Heart left ventricle (tissue), 16 donors: ENCODE measurements around the gene PYGO2. TPM values are rescaled to one million over a fixed set of nuclear protein-coding genes. Genes with fewer than 3 reads are reported as not detected.
"Not testable (repeated sequence)": the region's sequence is repeated elsewhere in the genome, so short reads cannot be mapped to it uniquely, and the experiment has no call there.

Experiments
- ATAC-seq, 4 donors: fragments of 200-7000 bp; cut with Tn5 transposase; one replicate each; pipeline ENCODE4 v1.9.1; 2020 to 2022; ENCODE audit warnings: moderate library complexity in 4 of 4, mild to moderate bottlenecking in 3 of 4, moderate number of reproducible peaks in 1 of 4
- DNase-seq, 5 donors: peaks; one replicate each; pipeline ENCODE4 v3.0.0-alpha.2; 2020
- H3K27ac ChIP-seq, 12 donors: fragments of 200-600 bp; sonication (generic) in 4 of 12; one replicate each; pipeline versions ENCODE4 v1.5.0 to v1.8.0; 2016 to 2022; ENCODE audit warnings: mild to moderate bottlenecking in 2 of 12
- H3K27me3 ChIP-seq, 9 donors: fragments of 200-600 bp; sonication (generic) in 2 of 9; one replicate each; pipeline versions ENCODE4 v1.5.1 to v1.8.0; 2016 to 2022; ENCODE audit warnings: mild to moderate bottlenecking in 3 of 9
- H3K36me3 ChIP-seq, 9 donors: fragments of 200-600 bp; sonication (generic) in 2 of 9; one replicate each; pipeline versions ENCODE4 v1.5.0 to v1.8.0; 2018 to 2022; ENCODE audit warnings: mild to moderate bottlenecking in 2 of 9
- H3K4me1 ChIP-seq, 12 donors: fragments of 200-600 bp; sonication (generic) in 4 of 12; one replicate each; pipeline versions ENCODE4 v1.5.0 to v1.8.0; 2016 to 2022; ENCODE audit warnings: mild to moderate bottlenecking in 3 of 12
- H3K4me3 ChIP-seq, 12 donors: fragments of 200-600 bp; sonication (generic) in 4 of 12; one replicate each; pipeline versions ENCODE4 v1.5.0 to v1.8.0; 2017 to 2022; ENCODE audit warnings: mild to moderate bottlenecking in 9 of 12, moderate library complexity in 4 of 12
- H3K9me3 ChIP-seq, 12 donors: fragments of 200-600 bp; sonication (generic) in 4 of 12; one replicate each; pipeline versions ENCODE4 v1.5.0 to v1.8.0; 2016 to 2022; ENCODE audit warnings: mild to moderate bottlenecking in 1 of 12
- CTCF ChIP-seq, 12 donors: fragments of 200-600 bp; sonication (generic) in 4 of 12; IDR thresholded peaks; one replicate each; pipeline versions ENCODE4 v1.5.0 to v1.8.0; 2018 to 2022; ENCODE audit warnings: antibody characterized with exemption in 12 of 12, mild to moderate bottlenecking in 5 of 12
- POLR2A ChIP-seq, 2 donors: fragments of 450-650 bp; IDR thresholded peaks; one replicate each; pipeline ENCODE4 v1.6.1; 2017; ENCODE audit warnings: antibody characterized with exemption in 2 of 2, mild to moderate bottlenecking in 2 of 2, moderate library complexity in 2 of 2
- WGBS, 4 donors: extraction: QIAGEN DNeasy Blood & Tissue Kit in 2 of 4; methylation state at CpG; one replicate each; pipeline versions ENCODE4 v1.1.5 to v1.1.7; 2013 to 2018; 5-methylcytosine and 5-hydroxymethylcytosine counted together
- intact Hi-C, 10 donors: fragments of 100-400 bp; cut with DNase I; formaldehyde crosslinking; loops; one replicate each; pipeline versions ENCODE4 v1.11.1 to v1.14.2; 2022
- polyA plus RNA-seq, 2 donors: library from polyadenylated mRNA; stranded (reverse); fragments of 200-250 nt; gene quantifications; one replicate each; pipeline ENCODE4 v1.2.3, GENCODE V29; 2013
- total RNA-seq, 9 donors: library from RNA; depleted of rRNA in 2 of 9; stranded (reverse); fragments of >200 nt in 2 of 9; fragmentation: NEBNext Ultra II Directional in 3 of 9; extraction: Animal tissue kit (Norgen Biotek cat#: 25700) in 3 of 9; gene quantifications; one replicate each; pipeline versions ENCODE4 v1.1.0 to v1.2.4, GENCODE V29; 2016 to 2023
- donor health status: ischemic (EF 13 %, LVEDD 7.1; RV severe dilation, severe dysfunction).
- donor health status: healthy with polysubstance abuse.
- donor health status: DM: no; HTN: yes; CAD: no.
- donor health status: DM: no; HTN: no; CAD: no.
- donor health status: ischemic (EF 25% LVEDD 6.9; RV normal size, moderate dysfunction).
- donor health status: ischemic (EF 25% LVEDD 5.7; RV mildly dilated, moderate dysfunction).
- donor health status: healthy.
- donor health status: DM: yes; HTN: yes; CAD: no.
- donor health status: ischemic (EF 35%, LVEDD 5.7; RV mildly dilated, moderate dysfunction).
- donor health status: nonischemic (EF 11% LVEDD 7.7; RV severe dilation, severe dysfunction).
- donor health status: DM: yes; HTN: yes; CAD: no.
- donor health status: PGD.
- donor health status: ischemic (EF 29% LVEDD 5.4; RV normal size, mild dysfunction).
- donor health status: nonischemic (EF 23%, LVEDD 6.1; RV moderate dilation, normal function).

The PYGO2 gene
- total and polyA plus RNA-seq, 11 donors, result 9.7 to 19.2 (median 16.3) TPM

- WGBS, 4 donors, result 59 to 62% (median 60%) methylated on average over 13 of the region's 13 CpGs
- not testable (repeated sequence) for H3K27me3 ChIP-seq, H3K4me3 ChIP-seq, H3K27ac ChIP-seq, ATAC-seq, H3K9me3 ChIP-seq
- H3K36me3 ChIP-seq, result peaks cover 0 to 24% (median 11%) of the 10 kb centered on the region in 9 donors
- intact Hi-C loops, result loop anchor here in 6 of 10 donors (5.0 kb wide), 1 partner anchor 33 kb away; the partner anchor contains the start of gene PYGO2 (in 6 of the 6)
- peak; percentile 23 to 64 (median 40) for TF ChIP-seq CTCF (IDR thresholded peaks at IDR 0.05)
- peak in 2 of 5 donors; percentile 51 to 65 for DNase-seq
- H3K4me1 ChIP-seq, result peaks cover 0 to 45% (median 16%) of the 10 kb centered on the region in 12 donors
Measured at GRCh38 chr1:154995301-154995983, 33.9 kb upstream of the PYGO2 start.

- no peaks in the 10 kb centered on the region for H3K9me3 ChIP-seq
- H3K27me3 ChIP-seq, result no peaks in the 10 kb centered on the region
- H3K4me3 ChIP-seq, result no peak overlapping the region
- TF ChIP-seq POLR2A (IDR thresholded peaks at IDR 0.05), result no peak
- TF ChIP-seq CTCF (IDR thresholded peaks at IDR 0.05), result no peak
- DNase-seq (no peak), ATAC-seq (no peak)
- H3K4me1 ChIP-seq, result peaks cover 0 to 38% (median 10%) of the 10 kb centered on the region in 12 donors
- 62 to 84% (median 70%) methylated on average over 3 of the region's 3 CpGs for WGBS, 4 donors
- no peak overlapping the region for H3K27ac ChIP-seq
- H3K36me3 ChIP-seq, result peaks cover 0 to 32% (median 19%) of the 10 kb centered on the region in 9 donors
- intact Hi-C loops, result no loop called here
Measured at GRCh38 chr1:154994591-154994990, 33.0 kb upstream of the PYGO2 start.

- Histone ChIP-seq H3K27ac (no peak overlapping the region), H3K36me3 (peaks cover 0 to 36% (median 22%) of the 10 kb centered on the region in 9 donors), H3K27me3 (no peaks in the 10 kb centered on the region), H3K4me3 (no peak overlapping the region), H3K9me3 (no peaks in the 10 kb centered on the region), H3K4me1 (peaks cover 0 to 34% (median 6%) of the 10 kb centered on the region in 12 donors)
- 58 to 85% (median 65%) methylated on average over 1 of the region's 1 CpG for WGBS, 4 donors
- ATAC-seq, result no peak
- no peak for DNase-seq
- TF ChIP-seq POLR2A (IDR thresholded peaks at IDR 0.05), result no peak
- intact Hi-C loops, result no loop called here
Measured at GRCh38 chr1:154994269-154994587, 32.6 kb upstream of the PYGO2 start.

- Histone ChIP-seq H3K4me1 (peaks cover 0 to 29% (median under 1%) of the 10 kb centered on the region in 12 donors), H3K27me3 (no peaks in the 10 kb centered on the region), H3K9me3 (no peaks in the 10 kb centered on the region), H3K27ac (no peak within 1 kb of the TSS), H3K4me3 (no peak within 1 kb of the TSS), H3K36me3 (peaks cover 0 to 41% (median 26%) of the 10 kb centered on the region in 9 donors)
- intact Hi-C loops, result no loop called here
- 41 to 90% (median 68%) methylated on average over 4 to 8 of the region's 8 CpGs for WGBS, 4 donors
- DNase-seq (peak in 1 of 5 donors; percentile 28), ATAC-seq (no peak)
- TF ChIP-seq POLR2A (IDR thresholded peaks at IDR 0.05) (no peak), CTCF (IDR thresholded peaks at IDR 0.05) (no peak)
Measured at GRCh38 chr1:154993572-154994268, 32.1 kb upstream of the PYGO2 start, which contains the start of gene LENEP. Gene LENEP (plus strand): TSS chr1:154993586. CDS start chr1:154993608, 22 bp downstream.
